ENCODE results near the gene WIZ.
"Not testable (repeated sequence)": the region's sequence is repeated elsewhere in the genome, so short reads cannot be mapped to it uniquely, and the experiment has no call there.

Gene WIZ

GRCh38 chr19:15449620-15450527 lies at the start of gene WIZ:
WIZ (minus strand) TSS chr19:15449956; CDS start chr19:15448307, 1,649 bp downstream.
- DNase-seq, result peak; percentile 87

GRCh38 chr19:15498910-15499309 lies 49.2 kb upstream of the WIZ start:
- no peak for DNase-seq

GRCh38 chr19:15498156-15498858 lies 48.6 kb upstream of the WIZ start:
- no peak for DNase-seq

GRCh38 chr19:15495151-15495550 lies 45.4 kb upstream of the WIZ start:
- no peak for DNase-seq

GRCh38 chr19:15488489-15489226 lies 38.9 kb upstream of the WIZ start:
- no peak for DNase-seq

- no peak for DNase-seq
These were observed 37.3 kb upstream of the WIZ start for GRCh38 chr19:15487038-15487437.

GRCh38 chr19:15485768-15486167 lies 36.0 kb upstream of the WIZ start:
- DNase-seq, result not testable (repeated sequence)

- DNase-seq, result not testable (repeated sequence)
These were observed 31.2 kb upstream of the WIZ start for GRCh38 chr19:15480996-15481395.

GRCh38 chr19:15479391-15480345 lies 29.9 kb upstream of the WIZ start, which contains the start of gene PGLYRP2:
PGLYRP2 (minus strand) TSS chr19:15479501; CDS start chr19:15479371, 130 bp downstream.
- DNase-seq, result no peak

- DNase-seq, result no peak
These were observed 26.6 kb upstream of the WIZ start for GRCh38 chr19:15476325-15476724.

GRCh38 chr19:15475611-15476010 lies 25.9 kb upstream of the WIZ start:
- no peak for DNase-seq

- DNase-seq, result no peak
These were observed 25.4 kb upstream of the WIZ start for GRCh38 chr19:15475169-15475568.

- not testable (repeated sequence) for DNase-seq
These were observed 24.1 kb upstream of the WIZ start for GRCh38 chr19:15473821-15474220.

GRCh38 chr19:15471639-15472101 lies 21.9 kb upstream of the WIZ start:
- no peak for DNase-seq

GRCh38 chr19:15469513-15470297 lies 19.9 kb upstream of the WIZ start:
- DNase-seq, result peak; percentile 34

GRCh38 chr19:15468675-15469512 lies 19.1 kb upstream of the WIZ start:
- DNase-seq, result no peak

GRCh38 chr19:15467734-15468214 lies 18.0 kb upstream of the WIZ start:
- DNase-seq, result no peak

GRCh38 chr19:15466851-15467733 lies 17.3 kb upstream of the WIZ start:
- peak; percentile 68 for DNase-seq

Data from activated naive CD4-positive, alpha-beta T cell treated with Interleukin-2 at 50 U/mL for 16 hours (primary cell).